HCEC 1CT (cell line): Measurements from ENCODE around the gene ZFP82.

Experiments
- DNase-seq: peaks from one replicate; pipeline ENCODE4 v3.0.0-alpha.2; 2017

ZFP82 gene

DNA sequence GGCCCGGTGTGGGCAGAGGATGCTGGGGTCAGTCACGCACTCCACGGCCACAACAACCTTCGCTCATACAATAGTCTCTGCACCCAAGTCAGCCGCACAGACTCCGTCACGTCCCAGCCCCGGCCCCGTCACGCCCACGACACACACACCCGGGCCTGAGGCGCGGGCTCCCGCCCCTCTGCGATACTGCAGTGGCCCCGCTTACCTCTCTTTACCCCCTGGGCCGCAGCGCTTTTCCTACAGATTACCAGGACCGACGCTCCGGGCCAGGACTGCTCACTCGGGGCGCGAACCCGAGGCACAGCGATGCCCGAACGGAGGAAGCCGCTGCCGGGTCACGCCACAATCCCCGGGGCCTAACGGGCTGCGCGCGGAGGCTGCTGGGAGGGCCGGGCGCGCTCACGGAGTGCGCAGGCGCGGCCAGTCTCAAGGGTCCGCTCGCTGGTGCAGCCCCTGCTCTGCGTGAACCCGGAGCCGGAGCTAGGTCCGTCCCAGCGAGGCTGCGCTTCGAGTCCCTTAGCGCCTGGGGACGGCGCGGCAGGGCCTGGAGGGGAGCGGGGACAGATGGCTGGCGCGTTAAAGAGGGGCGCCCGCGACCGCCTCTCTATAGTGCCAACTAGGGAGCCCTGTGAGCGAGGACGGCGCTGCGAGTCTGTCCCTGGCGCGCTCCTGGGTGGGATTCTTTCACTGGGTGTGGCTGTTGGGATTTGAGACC, at the start of gene ZFP82:
TSS of gene ZFP82 (minus strand) at position 358 of the 715 bp plus-strand sequence. CDS start 8,855 bp downstream, outside the sequence.
- DNase-seq, result peak; percentile 74

DNA sequence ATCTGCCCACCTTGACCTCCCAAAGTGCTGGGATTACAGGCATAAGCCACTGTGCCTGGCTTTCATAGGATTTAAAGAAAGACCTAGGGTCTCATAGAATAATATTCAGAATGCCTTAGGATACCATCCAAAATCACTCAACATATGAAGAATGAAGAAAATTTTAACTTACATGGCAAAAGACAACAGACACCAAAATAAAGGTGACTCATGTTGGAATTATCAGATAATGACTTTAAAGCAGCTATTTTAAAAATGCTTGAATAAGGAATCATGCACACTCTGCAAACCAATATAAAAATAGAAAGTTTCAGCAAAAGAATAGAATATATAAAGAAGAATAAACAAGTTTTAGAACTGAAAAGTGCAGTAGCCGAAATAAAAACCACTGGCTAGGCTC, 41.6 kb upstream of the ZFP82 start:
- DNase-seq, result no peak

DNA sequence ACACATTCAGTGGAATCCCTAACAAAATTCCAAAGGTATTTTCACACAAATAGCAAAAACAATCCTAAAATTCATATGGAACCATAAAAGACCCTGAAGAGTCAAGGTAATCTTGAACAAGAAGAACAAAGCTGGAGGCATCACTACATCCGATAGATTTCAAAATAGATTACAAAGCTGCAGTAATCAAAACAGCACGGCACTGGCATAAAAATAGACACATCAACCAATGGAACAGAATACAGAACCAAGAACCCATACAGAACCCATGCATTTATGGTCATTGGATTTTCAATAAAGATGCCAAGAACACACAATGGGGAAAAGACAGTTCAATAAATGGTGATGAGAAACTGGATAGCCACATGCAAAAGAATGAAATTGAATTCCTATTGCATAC, 38.4 kb upstream of the ZFP82 start:
- no peak for DNase-seq

DNA sequence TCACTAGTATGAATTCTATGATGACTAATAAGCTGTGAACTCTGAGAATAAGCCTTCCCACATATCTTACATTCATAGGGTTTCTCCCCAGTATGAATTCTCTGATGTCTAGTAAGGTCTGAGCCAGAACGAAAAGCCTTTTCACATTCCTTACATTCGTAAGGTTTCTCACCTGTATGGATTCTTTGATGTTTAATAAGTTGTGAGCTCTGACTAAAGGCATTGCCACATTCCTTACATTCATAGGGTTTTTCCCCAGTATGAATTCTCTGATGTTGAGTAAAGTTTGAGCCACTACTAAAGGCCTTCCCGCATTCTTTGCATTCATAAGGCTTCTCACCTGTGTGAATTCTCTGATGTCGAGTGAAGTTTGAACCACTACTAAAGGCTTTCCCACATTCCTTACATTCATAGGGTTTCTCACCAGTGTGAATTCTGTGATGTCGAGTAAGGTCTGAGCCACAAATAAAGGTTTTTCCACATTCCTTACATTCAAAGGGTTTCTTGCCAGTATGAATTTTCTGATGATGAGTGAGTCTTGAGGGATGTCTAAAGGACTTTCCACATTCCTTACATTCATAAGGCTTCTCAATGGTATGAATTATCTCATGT, 30.7 kb upstream of the ZFP82 start:
- no peak for DNase-seq

DNA sequence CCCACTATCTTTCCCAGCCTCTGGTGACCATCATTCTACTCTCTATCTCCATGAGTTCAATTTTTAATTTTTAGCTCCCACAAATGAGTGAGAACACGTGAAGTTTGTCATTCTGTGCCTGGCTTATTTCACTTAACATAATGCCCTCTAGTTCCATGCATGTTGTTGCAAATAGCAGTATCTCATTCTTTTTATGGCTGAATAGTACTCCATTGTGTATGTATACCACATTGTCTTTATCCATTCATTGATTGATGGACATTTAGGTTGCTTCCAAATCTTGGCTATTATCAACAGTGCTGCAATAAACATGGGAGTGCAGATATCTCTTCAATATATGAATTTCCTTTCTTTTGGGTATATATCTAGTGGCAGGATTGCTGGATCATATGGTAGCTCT, 22.9 kb upstream of the ZFP82 start:
- DNase-seq, result no peak

DNA sequence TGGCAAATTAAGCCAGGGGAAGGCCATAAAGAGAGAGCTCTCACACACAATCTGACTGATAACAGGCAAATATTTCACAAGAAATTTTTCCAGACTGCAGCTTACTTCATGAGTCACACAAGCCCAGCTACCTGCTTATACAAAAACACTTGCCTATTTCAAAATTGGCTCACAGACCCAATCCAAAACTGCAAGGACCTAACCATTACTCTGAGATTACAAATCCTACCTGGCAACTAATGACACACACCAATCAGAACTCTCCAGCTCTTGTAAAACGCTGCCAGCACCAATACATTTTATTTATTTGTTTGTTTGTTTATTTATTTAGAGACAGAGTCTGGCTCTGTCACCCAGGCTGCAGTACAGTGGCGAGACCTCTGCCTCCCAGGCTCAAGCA, 18.1 kb upstream of the ZFP82 start:
- DNase-seq, result no peak

DNA sequence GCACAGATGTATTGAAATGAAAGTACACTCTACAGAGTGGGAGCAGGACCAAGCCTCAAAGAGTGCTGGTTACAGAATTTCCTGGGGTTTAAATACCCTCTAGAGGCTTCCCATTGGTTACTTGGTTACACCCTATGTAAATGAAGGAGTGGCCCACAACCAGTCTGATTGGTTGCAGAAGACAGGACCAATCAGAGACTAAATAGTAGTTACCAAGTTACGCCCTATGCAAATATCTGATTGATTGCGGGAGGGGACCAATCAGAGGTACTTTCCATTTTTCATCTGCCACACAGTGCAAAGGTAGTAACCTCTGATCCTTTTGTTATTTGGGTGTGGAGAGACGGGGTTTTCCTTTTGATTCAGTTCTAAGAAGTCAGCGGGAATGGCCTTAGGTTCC, 5.5 kb upstream of the ZFP82 start:
- DNase-seq, result no peak

DNA sequence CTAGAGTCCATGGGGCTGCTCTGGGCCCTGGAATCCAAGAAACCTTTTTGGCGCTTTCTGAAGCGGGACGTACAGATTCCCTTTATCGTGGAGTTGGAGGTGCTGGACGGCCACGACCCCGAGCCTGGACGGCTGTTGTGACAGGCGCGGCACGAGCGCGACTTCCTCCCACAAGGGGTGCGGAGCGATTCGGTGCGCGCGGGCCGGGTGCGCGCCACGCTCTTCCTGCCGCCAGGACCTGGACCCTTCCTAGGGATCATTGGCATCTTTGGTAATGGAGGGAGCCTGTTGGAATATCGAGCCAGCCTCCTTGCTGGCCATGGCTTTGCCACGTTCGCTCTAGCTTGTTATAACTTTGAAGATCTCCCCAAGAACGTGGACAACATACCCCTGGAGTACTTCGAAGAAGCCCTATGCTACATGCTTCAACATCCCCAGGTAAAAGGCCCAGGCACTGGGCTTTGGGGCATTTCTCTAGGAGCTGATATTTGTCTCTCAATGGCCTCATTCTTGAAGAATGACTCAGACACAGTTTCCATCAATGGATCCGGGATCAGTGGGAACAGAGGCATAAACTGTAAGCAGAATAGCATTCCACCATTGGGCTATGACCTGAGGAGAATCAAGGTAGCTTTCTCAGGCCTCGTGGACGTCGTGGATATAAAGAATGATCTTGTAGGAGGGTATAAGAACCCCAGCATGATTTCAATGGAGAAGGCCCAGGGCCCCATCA, 3.5 kb upstream of the ZFP82 start:
- no peak for DNase-seq

DNA sequence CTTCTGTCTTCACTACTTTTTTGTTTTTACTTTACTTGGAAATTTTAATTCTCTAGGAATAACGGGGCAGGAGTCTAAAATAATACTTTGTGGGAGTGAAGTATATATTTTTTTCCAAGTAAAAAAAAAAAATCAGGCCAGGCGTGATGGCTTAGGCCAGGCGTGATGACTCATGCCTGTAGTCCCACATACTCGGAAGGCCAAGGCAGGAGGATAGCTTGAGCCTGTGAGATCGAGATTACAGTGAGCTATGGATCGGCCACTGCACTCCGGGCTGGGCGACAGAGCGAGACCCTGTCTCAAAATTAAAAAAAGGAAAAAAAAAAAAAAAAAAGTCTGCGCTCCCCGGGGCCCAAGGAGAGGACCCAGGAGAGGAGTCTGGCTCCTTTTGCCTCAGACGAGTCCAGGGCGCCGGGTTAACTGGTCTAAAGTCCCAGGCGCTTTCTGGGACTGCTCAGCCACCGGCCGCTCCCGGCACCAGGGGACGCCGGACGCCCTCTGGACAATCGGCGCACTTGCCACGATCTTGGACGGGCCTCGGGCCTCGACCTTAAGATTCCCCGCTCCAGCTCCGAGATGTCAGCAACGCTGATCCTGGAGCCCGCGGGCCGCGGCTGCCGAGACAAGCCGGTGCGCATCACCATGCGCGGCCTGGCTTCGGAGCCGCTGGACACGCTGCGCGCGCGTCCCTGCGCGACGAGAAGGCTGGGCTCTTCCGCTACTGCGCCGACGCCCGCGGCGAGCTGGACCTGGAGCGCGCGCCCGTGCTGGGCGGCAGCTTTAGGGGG, 2.7 kb upstream of the ZFP82 start:
- DNase-seq, result no peak

DNA sequence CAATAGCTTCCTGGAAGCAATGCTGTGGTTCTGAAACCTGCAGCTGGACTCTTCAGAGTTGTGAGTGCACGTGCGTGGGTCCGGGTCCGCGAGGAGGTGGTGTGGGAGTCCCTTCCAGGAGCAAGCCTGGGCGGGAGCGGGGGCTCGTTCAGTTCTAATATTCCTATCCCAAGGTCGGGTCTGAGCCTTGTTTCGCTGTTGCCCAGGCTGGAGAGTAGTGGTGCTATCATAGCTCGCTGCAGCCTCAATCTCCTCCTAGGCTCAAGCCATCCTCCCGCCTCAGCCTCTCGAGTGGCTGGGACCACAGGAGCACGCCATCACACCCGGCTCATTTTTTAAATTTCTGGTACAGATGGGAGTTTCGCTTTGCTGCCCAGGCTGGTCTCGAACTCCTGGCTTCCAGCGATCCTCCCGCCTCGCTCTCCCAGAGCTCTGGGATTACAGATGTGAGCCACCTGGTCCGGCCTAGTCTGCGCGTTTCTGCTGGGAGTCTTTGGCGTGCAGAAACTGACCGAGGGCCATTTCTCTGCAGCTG, 625 bp downstream of the ZFP82 start:
- no peak for DNase-seq

DNA sequence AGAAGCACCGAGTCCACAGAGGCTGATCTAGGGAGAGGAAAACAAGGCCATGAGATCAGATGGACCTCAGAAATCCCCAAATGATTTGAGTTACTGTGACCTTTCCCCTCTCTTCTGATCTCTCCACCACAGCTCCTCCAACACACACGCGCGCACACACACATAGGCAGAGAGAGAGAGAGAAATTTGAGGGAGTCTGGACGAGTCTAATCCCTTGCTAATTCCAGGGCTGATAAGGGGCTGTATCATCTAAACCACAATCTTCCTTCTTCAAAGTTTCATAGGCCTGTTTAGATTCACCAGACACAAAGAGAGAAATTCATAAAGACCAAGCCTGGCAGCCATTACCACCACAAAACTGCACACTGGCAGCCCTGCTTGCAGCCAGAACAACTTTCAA, 8.6 kb downstream of the ZFP82 start:
- DNase-seq, result no peak

DNA sequence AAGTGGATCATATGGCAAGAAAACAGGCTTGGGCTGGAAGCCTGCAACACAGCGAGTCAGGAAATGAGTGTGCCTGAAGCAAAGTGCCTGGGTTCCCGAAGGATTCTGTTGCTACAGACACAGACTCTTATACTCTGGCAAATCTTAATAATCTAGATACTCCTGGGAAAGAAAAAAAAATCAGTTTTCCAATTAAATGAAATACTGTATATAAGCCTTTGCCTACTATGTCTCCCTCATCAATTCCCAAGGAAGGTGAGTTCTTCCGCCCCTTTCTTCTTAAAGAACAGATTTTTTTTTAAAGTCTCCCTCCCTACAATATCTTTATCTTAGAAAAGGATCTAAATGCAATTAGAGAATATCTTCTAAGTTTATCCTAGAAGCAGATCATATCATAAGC, 10.3 kb downstream of the ZFP82 start:
- no peak for DNase-seq

DNA sequence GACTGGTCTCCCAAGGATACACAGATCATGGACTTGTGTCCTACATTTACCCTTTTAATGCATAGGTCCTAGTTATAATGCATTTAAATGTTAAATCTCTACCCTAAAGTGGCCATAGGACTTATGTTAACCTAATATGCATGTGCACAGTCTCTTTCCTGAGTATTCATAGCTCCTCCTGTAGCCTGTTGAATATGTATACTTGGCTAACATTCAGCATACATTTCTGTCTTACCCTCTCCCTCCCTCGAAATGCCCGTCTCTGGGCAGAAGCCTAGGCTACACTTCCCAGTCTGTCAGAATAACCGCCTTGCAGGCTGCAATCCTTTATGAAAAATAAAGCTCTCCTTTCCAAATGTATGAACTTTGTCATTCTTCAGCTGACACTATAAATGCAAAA, 13.9 kb downstream of the ZFP82 start:
- DNase-seq, result no peak

DNA sequence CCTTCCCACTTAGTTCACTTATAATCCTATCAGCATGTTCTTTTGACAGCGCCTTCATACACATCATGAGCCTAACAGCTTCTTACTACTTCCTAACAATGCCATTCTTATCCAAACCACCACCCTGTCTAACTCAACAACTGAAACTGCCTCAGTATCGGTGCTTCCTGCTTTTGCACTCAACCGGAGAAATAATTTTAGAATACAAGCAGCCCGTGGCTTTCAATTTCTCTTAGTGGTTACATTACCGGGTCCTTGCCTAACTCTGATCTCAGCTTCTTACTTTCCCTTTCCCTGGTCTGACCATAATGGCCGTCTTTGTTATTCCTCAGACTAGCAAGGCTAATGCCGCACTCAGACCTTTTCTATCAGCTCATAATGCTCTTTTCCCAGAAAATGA, 17.0 kb downstream of the ZFP82 start:
- no peak for DNase-seq

DNA sequence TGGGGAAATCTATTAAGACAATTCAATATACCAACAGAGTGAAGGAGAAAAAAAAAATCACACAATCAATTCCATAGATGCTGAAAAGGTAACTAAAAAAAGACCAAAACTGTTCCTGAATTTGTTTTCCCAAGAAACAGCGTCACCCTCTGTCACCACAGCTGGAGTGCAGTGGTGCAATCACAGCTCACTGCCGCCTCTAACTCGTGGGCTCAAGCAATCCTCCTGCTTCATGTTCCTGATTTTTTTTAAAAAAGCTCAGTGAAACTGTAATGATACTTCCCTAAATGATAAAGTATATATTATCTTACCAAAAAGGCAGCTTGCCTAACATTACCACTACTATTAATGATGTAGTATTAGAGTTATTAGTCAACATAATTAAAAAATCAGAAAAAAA, 19.9 kb downstream of the ZFP82 start:
- DNase-seq, result no peak

DNA sequence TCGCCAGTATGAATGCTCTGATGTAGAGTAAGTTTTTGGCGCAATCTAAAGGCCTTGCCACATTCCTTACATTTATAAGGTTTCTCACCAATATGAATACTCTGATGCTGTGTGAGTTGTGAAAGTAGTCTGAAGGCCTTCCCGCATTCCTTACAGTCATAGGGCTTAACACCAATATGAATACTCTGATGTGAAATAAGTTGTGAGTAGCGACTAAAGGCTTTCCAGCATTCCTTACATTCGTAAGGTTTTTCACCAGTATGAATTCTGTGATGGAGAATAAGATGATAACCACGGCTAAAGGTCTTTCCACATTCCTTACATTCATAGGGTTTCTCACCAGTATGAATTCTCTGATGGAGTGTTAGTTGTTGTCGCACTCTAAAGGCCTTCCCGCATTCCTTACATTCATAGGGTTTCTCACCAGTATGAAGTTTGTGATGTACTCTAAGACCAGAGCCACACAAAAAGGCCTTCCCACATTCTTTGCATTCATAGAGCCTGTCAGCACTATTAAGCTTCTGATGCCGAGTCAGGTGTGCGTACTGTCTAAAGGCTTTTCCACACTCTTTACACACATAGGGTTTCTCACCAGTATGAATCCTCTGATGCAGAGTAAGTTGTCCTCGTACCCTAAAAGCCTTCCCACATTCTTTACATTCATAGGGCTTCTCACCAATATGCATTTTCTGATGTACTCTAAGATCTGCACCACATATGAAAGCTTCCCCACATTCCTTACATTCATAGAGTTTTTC, 25.3 kb downstream of the ZFP82 start:
- no peak for DNase-seq

DNA sequence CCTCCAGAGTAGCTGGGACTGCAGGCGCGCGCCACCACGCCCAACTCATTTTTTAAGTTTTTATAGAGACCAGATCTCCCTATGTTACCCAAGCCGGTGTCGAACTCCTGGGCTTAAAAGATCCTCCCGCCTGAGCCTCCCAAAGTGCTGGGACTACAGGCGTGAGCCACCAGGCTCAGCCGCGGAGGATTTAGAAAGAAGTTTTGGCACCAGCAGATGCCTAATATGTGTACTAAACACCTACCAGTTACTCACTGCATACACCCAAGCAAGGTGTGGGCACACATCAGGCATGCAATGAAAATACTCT, 39.0 kb downstream of the ZFP82 start:
- no peak for DNase-seq

DNA sequence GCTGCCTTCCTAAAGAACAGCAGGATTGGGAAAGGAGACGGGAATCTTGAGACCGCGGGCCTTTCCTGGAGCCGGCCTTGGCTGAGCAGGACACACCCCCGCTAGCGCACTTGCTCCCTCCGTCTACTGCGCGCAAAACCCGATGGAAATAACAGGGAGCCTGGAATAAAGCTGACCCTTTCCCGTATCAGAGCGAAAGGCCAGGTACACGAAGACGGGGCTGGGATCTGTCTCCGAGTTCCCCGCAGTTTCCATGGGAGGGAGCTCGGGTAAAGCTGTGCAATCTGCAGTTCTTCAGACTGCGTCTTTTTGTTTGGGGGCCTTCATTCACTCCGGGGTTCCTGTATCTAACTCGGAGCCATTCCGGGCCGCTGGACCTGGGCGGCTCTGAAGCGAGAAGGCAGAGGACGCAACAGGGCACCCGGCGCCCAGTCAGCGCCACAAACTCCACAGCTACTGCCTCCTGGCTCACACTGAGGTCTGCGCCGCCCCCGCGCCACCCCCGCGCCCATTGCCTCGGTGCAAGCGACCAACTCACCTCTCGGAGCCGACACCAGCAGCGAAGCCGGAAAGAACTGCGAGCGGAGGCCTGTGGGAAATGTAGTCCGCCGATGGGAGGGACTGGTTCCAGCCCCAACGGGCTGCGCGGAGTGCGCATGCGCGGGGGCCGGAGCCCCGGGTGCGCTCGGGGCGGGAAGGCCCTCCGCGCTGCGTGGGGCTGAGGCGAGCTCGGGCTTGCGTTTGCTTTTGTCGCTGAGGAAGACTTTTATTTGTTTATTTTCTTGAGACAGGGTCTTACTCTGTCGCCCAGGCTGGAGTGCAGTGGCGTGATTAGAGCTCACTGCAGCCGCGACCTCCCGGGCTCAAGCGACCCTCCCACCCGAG, 39.6 kb downstream of the ZFP82 start, which contains the start of gene ZFP14:
TSS of gene ZFP14 (minus strand) at position 577 of the 885 bp plus-strand sequence. CDS start 11,309 bp downstream, outside the sequence.
- peak; percentile 79 for DNase-seq

DNA sequence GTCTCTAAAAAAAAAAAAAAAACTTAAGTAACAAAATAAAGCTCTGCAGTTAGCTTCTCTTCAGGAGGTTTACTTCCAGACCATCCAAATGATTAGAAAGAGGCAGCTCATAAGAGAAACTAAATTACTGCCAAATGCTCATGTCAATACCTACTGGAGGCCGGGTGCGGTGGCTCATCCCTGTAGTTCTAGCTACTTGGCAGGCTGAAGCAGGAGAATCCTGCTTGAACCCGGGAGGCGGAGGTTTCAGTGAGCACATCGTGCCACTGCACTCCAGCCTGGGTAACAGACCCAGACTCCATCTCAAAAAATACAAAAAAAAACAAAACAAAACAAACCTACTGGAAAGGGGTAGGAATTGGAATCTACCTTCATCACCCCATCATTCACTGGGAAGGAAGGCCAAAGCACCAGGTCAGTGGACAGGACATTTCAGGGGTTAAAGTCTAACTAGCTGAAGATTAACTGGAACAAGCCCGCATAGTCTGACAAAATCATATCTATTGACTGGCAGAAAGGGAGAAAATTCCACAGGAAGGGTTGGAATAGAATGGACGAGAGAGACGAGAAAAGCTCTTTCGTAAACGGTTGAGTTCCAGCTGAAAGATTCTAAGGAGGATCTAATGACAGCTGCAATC, 40.8 kb downstream of the ZFP82 start:
- no peak for DNase-seq

DNA sequence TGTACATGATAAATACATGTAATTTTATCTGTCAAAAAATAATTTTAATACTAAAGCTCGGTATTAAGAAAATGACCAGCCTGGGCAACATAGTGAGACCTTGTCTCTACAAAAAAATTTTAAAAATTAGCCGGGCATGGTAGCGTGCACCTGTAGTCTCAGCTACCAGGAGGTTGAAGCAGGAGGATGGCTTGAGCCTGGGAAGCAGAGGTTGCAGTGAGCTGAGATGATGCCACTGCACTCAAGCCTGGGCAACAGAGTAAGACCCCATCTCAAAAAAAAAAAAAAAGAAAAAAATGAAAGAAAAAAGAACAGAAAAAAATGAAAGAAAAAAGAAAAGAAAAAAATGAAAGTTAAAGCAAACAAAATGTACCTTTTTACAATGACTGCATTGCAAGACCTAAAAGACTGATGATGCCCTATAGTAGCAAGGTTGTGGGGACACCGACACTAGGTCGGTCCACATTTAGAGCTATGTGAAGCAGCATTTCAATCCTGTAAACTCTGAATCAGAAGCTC, 44.7 kb downstream of the ZFP82 start:
- DNase-seq, result no peak

DNA sequence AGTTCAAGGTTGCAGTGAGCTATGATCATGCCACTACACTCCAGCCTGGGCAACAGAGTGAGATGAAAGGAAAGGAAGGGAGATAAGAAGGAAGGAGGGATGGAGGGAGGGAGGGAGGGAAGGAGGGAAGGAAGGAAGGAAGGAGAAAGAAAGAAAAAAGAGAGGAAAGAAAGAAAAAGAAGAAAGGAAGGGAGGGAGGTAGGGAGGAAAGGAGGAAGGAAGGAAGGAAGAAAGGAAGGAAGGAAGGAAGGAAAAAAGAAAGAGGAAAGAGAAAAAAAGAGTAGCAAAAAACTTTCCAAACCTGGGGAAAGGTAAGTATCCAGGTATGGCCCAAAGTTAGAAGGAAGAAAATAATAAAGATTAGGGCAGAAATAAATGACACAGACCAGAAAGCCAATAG, 46.6 kb downstream of the ZFP82 start:
- no peak for DNase-seq
